SK-N-SH (cell line): ENCODE measurements around the gene SIRT3. TPM values are rescaled to one million over a fixed set of nuclear protein-coding genes. Genes with fewer than 3 reads are reported as not detected.

Experiments used
- CTCF ChIA-PET: fragments of 300-600, 350-600 bp; formaldehyde crosslinking; extraction: SDS; loops from one replicate; lab custom pipeline; 2021; lab: Yijun Ruan, JAX
- POLR2A ChIA-PET: fragments of 350-600 bp; sonication (Branson Sonifier 250); formaldehyde crosslinking; extraction: SDS; loops from one replicate; lab custom pipeline; 2020; ENCODE audit warnings: antibody characterized with exemption, inconsistent platforms; lab: Yijun Ruan, JAX
- DNase-seq: peaks from one replicate; pipeline ENCODE4 v3.0.0; 2012
- H2AFZ ChIP-seq: fragments of 200-600 bp; sonication (generic); 2 replicates; pipeline ENCODE4 v1.8.1; 2016; ENCODE audit warnings: antibody characterized with exemption, mild to moderate bottlenecking, low read depth
- H3F3A ChIP-seq: fragments of 200-600 bp; sonication (generic); replicated peaks from 2 replicates; pipeline ENCODE3; 2016; ENCODE audit warnings: antibody characterized with exemption, mild to moderate bottlenecking; ENCODE audit not compliant: insufficient read depth
- H3K27ac ChIP-seq, 2 experiments: fragments of 200-500 bp in 1 of 2; fragments of 200-600 bp in 1 of 2; sonication (Bioruptor generic) in 1 of 2; sonication (generic), shearing (Covaris generic) in 1 of 2; 2 replicates each; pipeline versions ENCODE4 v1.5.1 to v1.6.1; 2014 to 2016; ENCODE audit warnings: low read depth in 2 of 2, inconsistent platforms in 1 of 2, low read length in 1 of 2, mild to moderate bottlenecking in 1 of 2, mixed read lengths in 1 of 2
- H3K27me3 ChIP-seq: fragments of 200-600 bp; sonication (generic), shearing (Covaris generic); 2 replicates; pipeline ENCODE4 v1.6.1; 2016; ENCODE audit warnings: mixed run types; ENCODE audit not compliant: insufficient read depth
- H3K36me3 ChIP-seq, 2 experiments: fragments of 200-500 bp in 1 of 2; fragments of 200-600 bp in 1 of 2; sonication (Bioruptor generic) in 1 of 2; sonication (generic) in 1 of 2; replicated peaks in 1 of 2; 2 replicates each; pipeline versions ENCODE3 to v1.5.1; 2014 to 2016; ENCODE audit warnings: low read length in 1 of 2, mild to moderate bottlenecking in 1 of 2; ENCODE audit not compliant: insufficient read depth in 2 of 2, control insufficient read depth in 1 of 2
- H3K4me1 ChIP-seq, 2 experiments: fragments of 200-500 bp in 1 of 2; fragments of 200-600 bp in 1 of 2; sonication (Bioruptor generic) in 1 of 2; sonication (generic), shearing (Covaris generic) in 1 of 2; 2 replicates each; pipeline versions ENCODE4 v1.5.1 to v1.6.1; 2014 to 2016; ENCODE audit warnings: low read depth in 1 of 2, low read length in 1 of 2, mixed run types in 1 of 2; ENCODE audit not compliant: insufficient read depth in 2 of 2, control insufficient read depth in 1 of 2
- H3K4me2 ChIP-seq: fragments of 200-600 bp; sonication (generic), shearing (Covaris generic); 2 replicates; pipeline ENCODE4 v1.6.1; 2017; ENCODE audit warnings: mixed run types
- H3K4me3 ChIP-seq, 2 experiments: fragments of 200-500 bp in 1 of 2; fragments of 200-600 bp in 1 of 2; sonication (Bioruptor generic) in 1 of 2; sonication (generic), shearing (Covaris generic) in 1 of 2; 2 replicates each; pipeline versions ENCODE4 v1.5.1 to v1.8.1; 2014 to 2016; ENCODE audit warnings: low read depth in 2 of 2, inconsistent platforms in 1 of 2, low read length in 1 of 2, mild to moderate bottlenecking in 1 of 2, mixed read lengths in 1 of 2, moderate library complexity in 1 of 2
- H3K79me2 ChIP-seq: fragments of 200-600 bp; sonication (generic); 2 replicates; pipeline ENCODE4 v1.8.1; 2017; ENCODE audit warnings: mild to moderate bottlenecking; ENCODE audit not compliant: insufficient read depth
- H3K9ac ChIP-seq: fragments of 200-600 bp; sonication (generic); 2 replicates; pipeline ENCODE4 v1.6.1; 2017; ENCODE audit warnings: mixed run types
- H3K9me2 ChIP-seq: fragments of 200-600 bp; sonication (generic); 2 replicates; pipeline ENCODE4 v1.6.1; 2017; ENCODE audit warnings: mixed run types
- H3K9me3 ChIP-seq: fragments of 200-600 bp; sonication (generic); 2 replicates; pipeline ENCODE4 v1.6.1; 2017; ENCODE audit warnings: mixed run types, mild to moderate bottlenecking, moderate library complexity
- H4K20me1 ChIP-seq: fragments of 200-600 bp; sonication (generic); 2 replicates; pipeline ENCODE4 v1.6.1; 2017; ENCODE audit warnings: mild to moderate bottlenecking, mixed run types; ENCODE audit not compliant: insufficient read depth
- CHD2 ChIP-seq: fragments of 150-350 bp; IDR thresholded peaks from 2 replicates; pipeline ENCODE4 v1.6.1; 2018; ENCODE audit warnings: low read length; ENCODE audit not compliant: partially characterized antibody
- CTCF ChIP-seq: fragments of 200-600 bp; sonication (generic); IDR thresholded peaks from 2 replicates; pipeline ENCODE4 v1.6.1; 2017; ENCODE audit warnings: antibody characterized with exemption, mild to moderate bottlenecking, moderate library complexity
- ELF1 ChIP-seq: IDR thresholded peaks from 2 replicates; pipeline ENCODE4 v1.4.0; 2012
- FOSL2 ChIP-seq: IDR thresholded peaks from 2 replicates; pipeline ENCODE4 v1.4.0; 2012; ENCODE audit warnings: low read depth, mild to moderate bottlenecking, moderate library complexity, borderline replicate concordance
- FOXM1 ChIP-seq: IDR thresholded peaks from 2 replicates; pipeline ENCODE4 v1.4.0; 2012; ENCODE audit warnings: low read depth, mild to moderate bottlenecking
- GABPA ChIP-seq: IDR thresholded peaks from 2 replicates; pipeline ENCODE4 v1.4.0; 2012; ENCODE audit warnings: low read depth, mild to moderate bottlenecking
- JUND ChIP-seq: IDR thresholded peaks from 2 replicates; pipeline ENCODE4 v1.4.0; 2012
- MEF2A ChIP-seq: IDR thresholded peaks from 2 replicates; pipeline ENCODE4 v1.4.0; 2012; ENCODE audit warnings: low read depth, borderline replicate concordance
- MXI1 ChIP-seq: IDR thresholded peaks from 2 replicates; pipeline ENCODE4 v1.6.1; 2012; ENCODE audit warnings: mild to moderate bottlenecking, low read depth, low read length, improper control_type of control experiment
- NRF1 ChIP-seq: IDR thresholded peaks from 2 replicates; pipeline ENCODE4 v1.6.1; 2012; ENCODE audit warnings: low read depth, mild to moderate bottlenecking, low read length
- PBX3 ChIP-seq: IDR thresholded peaks from 2 replicates; pipeline ENCODE4; 2012
- POLR2AphosphoS5 ChIP-seq: IDR thresholded peaks from 2 replicates; pipeline ENCODE4 v1.6.1; 2012; ENCODE audit warnings: low read depth, low read length
- RAD21 ChIP-seq: IDR thresholded peaks from 2 replicates; pipeline ENCODE4 v1.6.1; 2012; ENCODE audit warnings: mild to moderate bottlenecking, low read length
- RFX5 ChIP-seq: IDR thresholded peaks from 2 replicates; pipeline ENCODE4 v1.6.1; 2012; ENCODE audit warnings: mild to moderate bottlenecking, improper control_type of control experiment, low read length
- TAF1 ChIP-seq: IDR thresholded peaks from 2 replicates; pipeline ENCODE4 v1.6.1; 2012; ENCODE audit warnings: low read depth, mild to moderate bottlenecking, low read length, moderate library complexity, borderline replicate concordance
- TEAD4 ChIP-seq: IDR thresholded peaks from 2 replicates; pipeline ENCODE4 v1.4.0; 2012; ENCODE audit warnings: mild to moderate bottlenecking, borderline replicate concordance; ENCODE audit not compliant: insufficient read depth
- WGBS: methylation state at CpG from one replicate; pipeline ENCODE4 v1.1.6; 2017; ENCODE audit warnings: low lambda C conversion rate; 5-methylcytosine and 5-hydroxymethylcytosine counted together
- polyA plus RNA-seq, 3 experiments: library from polyadenylated mRNA; depleted of rRNA; stranded (reverse); fragments of >200 nt; gene quantifications; 2 replicates each; pipeline ENCODE4 v1.2.3, GENCODE V29; 2012
- TF ChIP-seq, protein P1 (sequence below): IDR thresholded peaks from 2 replicates; pipeline ENCODE4 v1.4.0; 2012; ENCODE audit warnings: low read depth, borderline replicate concordance
- TF ChIP-seq, protein P2 (sequence below): IDR thresholded peaks from 2 replicates; pipeline ENCODE4 v1.6.1; 2012; ENCODE audit warnings: mild to moderate bottlenecking, low read depth, low read length, moderate library complexity

The SIRT3 gene
- polyA plus RNA-seq, 1 of the 3 experiments (the other 2 are of a cell fraction) = 34.4 TPM

DNA sequence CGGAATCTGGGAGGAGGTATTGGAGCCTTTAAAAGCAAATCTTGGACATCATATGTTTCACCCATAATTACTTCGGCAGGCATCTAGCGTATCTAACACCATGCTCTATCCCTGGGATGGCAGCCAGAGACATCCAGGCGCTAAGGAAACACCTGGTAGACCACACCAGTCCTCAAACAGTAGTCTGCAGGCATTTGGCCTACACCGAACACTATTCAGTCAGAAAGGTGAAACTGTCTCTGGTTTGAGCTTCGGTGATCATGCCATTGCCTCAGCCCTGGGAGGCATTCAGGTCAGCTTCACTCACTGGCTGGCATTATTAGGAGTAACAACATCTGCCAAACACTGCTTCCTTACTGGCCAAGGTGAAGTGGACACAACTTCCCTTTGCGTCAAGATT, 11.7 kb downstream of the SIRT3 start (continued):
- TF ChIP-seq CHD2 = no peak
- TF ChIP-seq NRF1 = no peak
- no peak for TF ChIP-seq FOSL2
- TF ChIP-seq, protein P1, sequence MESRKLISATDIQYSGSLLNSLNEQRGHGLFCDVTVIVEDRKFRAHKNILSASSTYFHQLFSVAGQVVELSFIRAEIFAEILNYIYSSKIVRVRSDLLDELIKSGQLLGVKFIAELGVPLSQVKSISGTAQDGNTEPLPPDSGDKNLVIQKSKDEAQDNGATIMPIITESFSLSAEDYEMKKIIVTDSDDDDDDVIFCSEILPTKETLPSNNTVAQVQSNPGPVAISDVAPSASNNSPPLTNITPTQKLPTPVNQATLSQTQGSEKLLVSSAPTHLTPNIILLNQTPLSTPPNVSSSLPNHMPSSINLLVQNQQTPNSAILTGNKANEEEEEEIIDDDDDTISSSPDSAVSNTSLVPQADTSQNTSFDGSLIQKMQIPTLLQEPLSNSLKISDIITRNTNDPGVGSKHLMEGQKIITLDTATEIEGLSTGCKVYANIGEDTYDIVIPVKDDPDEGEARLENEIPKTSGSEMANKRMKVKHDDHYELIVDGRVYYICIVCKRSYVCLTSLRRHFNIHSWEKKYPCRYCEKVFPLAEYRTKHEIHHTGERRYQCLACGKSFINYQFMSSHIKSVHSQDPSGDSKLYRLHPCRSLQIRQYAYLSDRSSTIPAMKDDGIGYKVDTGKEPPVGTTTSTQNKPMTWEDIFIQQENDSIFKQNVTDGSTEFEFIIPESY = no peak
- no peak for TF ChIP-seq TEAD4

- Histone ChIP-seq H3K9me2 (no peaks in the 10 kb centered on the region), H3K4me3 (no peak overlapping the region), H3K27ac (no peak overlapping the region), H3K4me1 (no peaks in the 10 kb centered on the region), H3K27me3 (no peaks in the 10 kb centered on the region), H3K9me3 (no peaks in the 10 kb centered on the region), H2AFZ (no peak overlapping the region), H4K20me1 (no peaks in the 10 kb centered on the region; the same call in 1 of the 2 replicates), H3K79me2 (peaks cover 15% of the 10 kb centered on the region), H3K4me2 (no peak overlapping the region), H3K36me3 (peaks cover 0 to 4% of the 10 kb centered on the region in 2 experiments), H3K9ac (no peak overlapping the region), H3F3A (no peaks in the 10 kb centered on the region)
- POLR2A ChIA-PET = no interaction called here
- no peak for DNase-seq
- 92% methylated on average over 7 of the region's 9 CpGs for WGBS
- CTCF ChIA-PET = no interaction called here
- TF ChIP-seq MEF2A (no peak), PBX3 (no peak), MXI1 (no peak), FOXM1 (no peak), CHD2 (no peak), GABPA (no peak), POLR2AphosphoS5 (no peak), CTCF (no peak), RAD21 (no peak), ELF1 (no peak), JUND (no peak), RFX5 (no peak), NRF1 (no peak), TAF1 (no peak)
- TF ChIP-seq, protein P2, sequence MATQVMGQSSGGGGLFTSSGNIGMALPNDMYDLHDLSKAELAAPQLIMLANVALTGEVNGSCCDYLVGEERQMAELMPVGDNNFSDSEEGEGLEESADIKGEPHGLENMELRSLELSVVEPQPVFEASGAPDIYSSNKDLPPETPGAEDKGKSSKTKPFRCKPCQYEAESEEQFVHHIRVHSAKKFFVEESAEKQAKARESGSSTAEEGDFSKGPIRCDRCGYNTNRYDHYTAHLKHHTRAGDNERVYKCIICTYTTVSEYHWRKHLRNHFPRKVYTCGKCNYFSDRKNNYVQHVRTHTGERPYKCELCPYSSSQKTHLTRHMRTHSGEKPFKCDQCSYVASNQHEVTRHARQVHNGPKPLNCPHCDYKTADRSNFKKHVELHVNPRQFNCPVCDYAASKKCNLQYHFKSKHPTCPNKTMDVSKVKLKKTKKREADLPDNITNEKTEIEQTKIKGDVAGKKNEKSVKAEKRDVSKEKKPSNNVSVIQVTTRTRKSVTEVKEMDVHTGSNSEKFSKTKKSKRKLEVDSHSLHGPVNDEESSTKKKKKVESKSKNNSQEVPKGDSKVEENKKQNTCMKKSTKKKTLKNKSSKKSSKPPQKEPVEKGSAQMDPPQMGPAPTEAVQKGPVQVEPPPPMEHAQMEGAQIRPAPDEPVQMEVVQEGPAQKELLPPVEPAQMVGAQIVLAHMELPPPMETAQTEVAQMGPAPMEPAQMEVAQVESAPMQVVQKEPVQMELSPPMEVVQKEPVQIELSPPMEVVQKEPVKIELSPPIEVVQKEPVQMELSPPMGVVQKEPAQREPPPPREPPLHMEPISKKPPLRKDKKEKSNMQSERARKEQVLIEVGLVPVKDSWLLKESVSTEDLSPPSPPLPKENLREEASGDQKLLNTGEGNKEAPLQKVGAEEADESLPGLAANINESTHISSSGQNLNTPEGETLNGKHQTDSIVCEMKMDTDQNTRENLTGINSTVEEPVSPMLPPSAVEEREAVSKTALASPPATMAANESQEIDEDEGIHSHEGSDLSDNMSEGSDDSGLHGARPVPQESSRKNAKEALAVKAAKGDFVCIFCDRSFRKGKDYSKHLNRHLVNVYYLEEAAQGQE = no peak
- TF ChIP-seq, protein P1 = no peak
Observed at GRCh38 chr11:223884-224283, 12.3 kb downstream of the SIRT3 start.
